Left renal pelvis (tissue), 4 donors: Measurements from ENCODE around the gene SPECC1. TPM values are rescaled to one million over a fixed set of nuclear protein-coding genes. Genes with fewer than 3 reads are reported as not detected.
"Not testable (repeated sequence)": the region's sequence is repeated elsewhere in the genome, so short reads cannot be mapped to it uniquely, and the experiment has no call there.

Source experiments
- DNase-seq, 4 donors: peaks; one replicate each; pipeline ENCODE4 v3.0.0-alpha.2; 2013; ENCODE audit warnings: low read depth in 4 of 4, low spot score in 3 of 4
- polyA plus RNA-seq, 4 donors: library from polyadenylated mRNA; unstranded; fragments of 120-200 nt; gene quantifications; one replicate each; pipeline ENCODE4 v1.2.1, GENCODE V29; 2013; ENCODE audit not compliant: insufficient read length in 4 of 4

Gene SPECC1, protein sequence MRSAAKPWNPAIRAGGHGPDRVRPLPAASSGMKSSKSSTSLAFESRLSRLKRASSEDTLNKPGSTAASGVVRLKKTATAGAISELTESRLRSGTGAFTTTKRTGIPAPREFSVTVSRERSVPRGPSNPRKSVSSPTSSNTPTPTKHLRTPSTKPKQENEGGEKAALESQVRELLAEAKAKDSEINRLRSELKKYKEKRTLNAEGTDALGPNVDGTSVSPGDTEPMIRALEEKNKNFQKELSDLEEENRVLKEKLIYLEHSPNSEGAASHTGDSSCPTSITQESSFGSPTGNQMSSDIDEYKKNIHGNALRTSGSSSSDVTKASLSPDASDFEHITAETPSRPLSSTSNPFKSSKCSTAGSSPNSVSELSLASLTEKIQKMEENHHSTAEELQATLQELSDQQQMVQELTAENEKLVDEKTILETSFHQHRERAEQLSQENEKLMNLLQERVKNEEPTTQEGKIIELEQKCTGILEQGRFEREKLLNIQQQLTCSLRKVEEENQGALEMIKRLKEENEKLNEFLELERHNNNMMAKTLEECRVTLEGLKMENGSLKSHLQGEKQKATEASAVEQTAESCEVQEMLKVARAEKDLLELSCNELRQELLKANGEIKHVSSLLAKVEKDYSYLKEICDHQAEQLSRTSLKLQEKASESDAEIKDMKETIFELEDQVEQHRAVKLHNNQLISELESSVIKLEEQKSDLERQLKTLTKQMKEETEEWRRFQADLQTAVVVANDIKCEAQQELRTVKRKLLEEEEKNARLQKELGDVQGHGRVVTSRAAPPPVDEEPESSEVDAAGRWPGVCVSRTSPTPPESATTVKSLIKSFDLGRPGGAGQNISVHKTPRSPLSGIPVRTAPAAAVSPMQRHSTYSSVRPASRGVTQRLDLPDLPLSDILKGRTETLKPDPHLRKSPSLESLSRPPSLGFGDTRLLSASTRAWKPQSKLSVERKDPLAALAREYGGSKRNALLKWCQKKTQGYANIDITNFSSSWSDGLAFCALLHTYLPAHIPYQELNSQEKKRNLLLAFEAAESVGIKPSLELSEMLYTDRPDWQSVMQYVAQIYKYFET
- polyA plus RNA-seq: 10 to 100 TPM; 12.4 to 24.0 (median 16.9) TPM

DNA sequence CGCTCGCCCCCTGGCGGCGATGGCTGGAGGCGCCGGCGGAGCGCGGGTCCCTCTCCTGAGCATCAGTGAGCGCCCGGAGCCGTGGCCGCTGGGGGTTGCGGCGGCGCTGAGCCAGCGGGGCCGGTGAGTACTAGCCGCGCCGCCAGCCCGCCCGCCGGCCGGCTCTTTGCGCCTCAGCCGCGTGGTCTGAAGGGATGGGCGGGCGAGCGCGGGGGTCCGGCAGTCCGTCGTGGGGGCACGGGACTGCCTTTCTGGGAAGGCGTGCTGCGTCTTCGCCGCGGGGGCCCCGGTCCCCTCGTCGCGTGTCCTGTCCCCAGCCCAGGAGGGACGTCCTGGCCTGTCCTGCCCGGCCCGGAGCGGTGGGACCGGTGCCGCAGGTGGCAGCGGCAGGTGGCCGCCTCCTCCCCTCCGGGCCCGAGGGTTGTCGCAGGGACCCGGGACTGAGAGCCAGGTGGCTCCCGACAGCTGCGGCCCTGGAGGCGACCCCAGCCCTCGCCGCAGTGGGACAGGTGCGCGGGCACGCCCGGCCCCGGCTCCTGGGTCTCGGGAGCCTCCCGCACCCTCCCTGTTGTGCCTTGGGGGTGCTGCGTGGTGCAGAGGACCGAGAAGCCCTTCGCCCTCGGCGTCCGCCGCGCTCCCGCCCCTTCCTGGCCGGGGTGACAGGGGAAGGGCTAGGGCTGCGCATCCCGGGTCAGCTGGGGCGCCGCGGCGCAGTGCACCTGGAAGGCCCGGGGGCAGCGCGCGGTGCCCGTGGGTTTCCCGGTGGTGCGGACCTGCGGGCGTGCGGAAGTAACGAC is at the start of gene SPECC1:
SPECC1 (plus strand) TSS at position 58 of the 797 bp plus-strand sequence. CDS start 87,293 bp downstream, outside the sequence.
- peak in 3 of 4 donors; percentile 48 to 65 (median 56) for DNase-seq

DNA sequence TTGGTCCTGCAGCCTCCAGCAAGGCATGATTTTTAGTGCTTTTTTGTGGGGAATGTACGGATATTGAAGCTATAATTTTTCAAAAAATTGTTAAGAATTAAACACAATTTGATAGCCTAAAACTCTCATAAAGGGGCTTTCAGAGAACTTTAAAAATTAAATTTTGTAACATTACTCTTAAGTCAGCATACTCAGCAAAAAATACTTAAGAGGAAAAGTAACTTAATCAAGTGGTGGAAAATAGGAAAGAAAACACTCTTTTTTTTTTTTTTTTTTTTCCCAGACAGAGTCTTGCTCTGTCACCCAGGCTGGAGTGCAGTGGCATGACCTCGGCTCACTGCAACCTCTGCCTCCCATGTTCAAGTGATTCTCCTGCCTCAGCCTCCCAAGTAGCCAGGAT is 46.2 kb upstream of the SPECC1 start:
- DNase-seq: not testable (repeated sequence)

DNA sequence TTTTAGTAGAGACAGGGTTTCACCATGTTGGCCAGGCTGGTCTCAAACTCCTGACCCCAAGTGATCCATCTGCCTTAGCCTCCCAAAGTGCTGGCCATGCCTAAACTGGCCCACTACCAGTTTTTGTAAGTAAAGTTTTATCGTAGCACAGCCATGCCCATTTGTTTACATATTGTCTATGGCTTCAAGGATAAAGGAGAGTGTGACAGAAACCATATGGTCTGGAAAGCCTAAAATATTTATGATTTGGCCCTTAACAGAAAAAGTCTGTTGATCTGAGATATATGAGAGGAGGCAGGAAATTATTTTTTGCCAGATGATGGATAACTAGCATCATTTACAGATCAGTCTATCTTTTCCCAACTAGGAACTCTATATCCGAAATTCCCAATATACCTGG is 36.0 kb upstream of the SPECC1 start:
- DNase-seq: no peak

DNA sequence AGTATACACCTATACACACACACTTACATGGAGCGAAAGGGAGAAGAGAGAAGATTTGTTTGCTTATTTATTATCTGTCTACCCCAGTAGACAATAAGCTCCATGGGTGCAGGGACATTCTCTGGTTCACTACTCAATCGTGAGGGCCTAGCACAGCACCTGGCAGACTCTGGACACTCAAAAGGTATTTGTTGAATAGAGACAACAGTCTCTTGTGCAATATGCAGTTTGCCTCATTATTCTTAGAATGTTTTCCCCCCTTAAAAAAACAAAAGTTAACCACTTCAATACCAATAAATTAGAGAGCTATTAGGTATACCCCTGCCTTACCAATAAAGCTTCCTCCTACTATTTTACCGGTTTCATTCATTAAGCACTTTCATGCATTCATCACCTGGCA is 33.6 kb upstream of the SPECC1 start:
- no peak for DNase-seq

DNA sequence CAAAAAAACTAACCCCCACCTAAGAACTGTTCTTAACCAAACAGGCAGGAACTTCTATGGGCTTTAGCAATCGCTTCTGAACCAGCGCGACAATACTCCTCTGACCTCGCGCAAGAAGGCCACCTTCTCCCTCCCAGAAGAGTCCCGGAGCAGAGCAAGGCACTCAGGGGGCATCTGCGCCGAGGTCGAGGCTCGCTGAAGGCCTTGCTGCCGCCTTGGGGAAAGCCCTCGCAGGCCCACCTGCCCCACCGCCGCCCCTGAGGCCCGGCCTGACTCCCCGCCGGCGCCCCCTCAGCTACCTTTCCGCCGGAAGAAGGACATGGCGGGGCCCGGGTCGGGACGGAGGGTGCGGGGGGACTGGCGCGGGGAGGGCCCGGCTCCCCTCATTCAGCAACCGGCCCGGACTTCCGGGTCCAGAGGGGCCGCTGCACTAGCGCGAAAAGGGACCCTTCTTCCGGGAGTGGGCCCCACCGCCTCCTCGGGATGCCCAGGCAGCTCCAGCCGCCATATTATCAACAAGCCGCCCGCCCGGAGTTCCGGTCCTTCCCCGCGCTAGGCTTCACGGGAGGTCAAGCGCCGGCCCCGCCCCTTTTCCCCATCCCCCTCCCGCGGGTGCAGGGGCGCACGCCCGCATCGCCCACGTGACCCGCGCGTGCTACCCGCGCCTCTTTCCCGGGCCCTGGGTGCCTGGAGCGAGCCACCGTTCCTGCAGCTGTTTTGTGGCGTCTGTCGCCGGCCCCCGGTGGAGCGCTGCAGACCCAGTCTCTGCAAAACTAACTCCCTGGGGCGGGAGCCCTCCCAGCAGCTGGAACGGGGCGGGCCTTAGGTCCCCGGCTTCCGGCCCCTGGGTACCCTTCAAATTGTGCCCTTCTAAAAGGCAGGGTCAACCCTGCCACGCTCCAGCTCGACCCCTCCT is 31.6 kb upstream of the SPECC1 start, which contains the start of gene AKAP10:
AKAP10 (minus strand) TSS at position 536 of the 916 bp plus-strand sequence; CDS start at position 387, 149 bp downstream.
- DNase-seq: peak; percentile 74 to 82 (median 79)

DNA sequence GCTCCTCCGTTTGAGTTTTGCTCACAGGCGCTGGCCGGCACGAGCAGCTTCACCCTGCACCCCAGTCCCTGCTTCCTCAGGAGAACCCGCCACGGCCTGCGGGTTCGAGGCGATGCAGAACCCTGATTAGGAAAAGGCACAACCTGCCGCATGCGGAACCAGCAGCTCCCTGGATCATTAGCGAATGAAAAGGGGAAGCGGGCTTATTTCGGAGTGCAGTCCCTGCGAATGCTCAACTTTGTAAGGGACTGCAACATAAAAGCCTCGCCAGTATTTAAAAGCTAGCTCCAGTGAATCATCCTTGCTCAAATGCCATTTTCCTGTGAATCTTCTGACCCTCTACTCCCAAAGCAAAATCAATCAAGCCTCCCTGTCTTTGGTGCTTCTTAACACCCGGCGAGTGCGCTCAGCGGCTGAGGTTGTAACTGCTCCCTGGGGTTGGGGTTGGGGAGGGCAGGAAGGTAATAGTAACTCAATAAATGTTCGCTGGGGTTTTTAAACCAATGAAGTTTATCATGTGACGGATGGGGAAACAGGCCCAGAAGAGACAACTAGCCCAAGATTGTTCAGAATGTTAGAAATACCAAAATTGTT is 30.9 kb upstream of the SPECC1 start:
- DNase-seq: peak in 1 of 4 donors; percentile 23

DNA sequence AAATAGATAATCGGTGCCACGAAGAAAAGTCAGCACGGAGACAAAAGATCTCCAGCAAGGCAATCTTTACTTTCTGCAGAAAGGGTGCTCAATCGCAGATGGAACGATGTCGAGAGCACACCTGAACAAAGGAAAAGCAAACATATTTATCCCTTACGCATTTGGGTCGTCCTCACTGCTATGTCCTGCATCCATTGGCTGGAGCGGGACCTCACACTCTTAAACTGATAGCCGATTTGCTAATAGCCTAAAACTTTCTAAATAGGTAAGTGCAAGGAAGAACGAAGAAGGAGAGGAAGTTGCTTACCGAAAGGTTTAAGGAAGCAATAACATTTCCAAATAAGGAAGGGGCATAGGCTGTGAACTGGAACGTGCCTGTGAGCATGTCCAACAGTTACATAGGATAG is 30.4 kb upstream of the SPECC1 start:
- DNase-seq: no peak

DNA sequence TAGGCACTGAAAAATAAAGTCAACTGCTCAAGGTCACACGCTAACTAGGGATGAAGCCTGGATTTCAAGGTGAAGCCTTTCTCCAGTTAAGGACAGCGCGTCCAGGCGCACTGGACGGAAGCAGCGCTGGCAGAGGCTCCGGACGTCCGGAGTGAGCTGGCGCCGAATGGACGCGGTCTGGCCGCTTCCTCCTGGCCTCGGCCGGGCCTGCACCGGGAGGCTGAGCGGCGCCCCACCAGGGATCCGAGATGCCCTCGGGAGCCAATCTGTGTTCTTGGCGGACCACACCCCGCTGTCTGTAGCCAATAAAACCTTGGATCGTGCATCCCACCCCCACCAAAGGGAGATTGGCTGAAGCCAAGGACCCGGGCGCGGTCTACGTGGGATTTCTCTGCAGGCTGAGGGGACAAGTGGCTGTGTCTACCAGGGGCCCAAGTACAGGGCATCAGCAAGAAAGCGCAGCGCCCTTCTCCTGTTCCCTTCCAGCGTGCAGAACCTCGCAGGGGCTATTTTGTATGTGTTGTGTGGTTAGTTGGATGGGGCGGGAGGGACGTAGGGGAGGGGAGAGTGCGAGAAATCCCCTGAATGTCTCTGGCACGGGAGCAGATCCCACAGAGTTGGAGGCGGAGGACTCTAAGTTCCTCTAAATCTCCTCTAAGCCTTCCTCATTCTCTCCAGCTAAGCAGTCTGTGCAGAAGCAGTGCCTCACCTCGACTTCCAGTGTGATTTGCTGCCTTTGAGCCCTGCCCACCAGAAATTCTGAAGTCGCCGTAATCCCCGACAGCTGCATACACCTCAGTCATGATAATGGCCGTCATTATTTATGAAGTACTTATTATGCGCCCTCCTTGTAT is 29.0 kb upstream of the SPECC1 start:
- no peak for DNase-seq

DNA sequence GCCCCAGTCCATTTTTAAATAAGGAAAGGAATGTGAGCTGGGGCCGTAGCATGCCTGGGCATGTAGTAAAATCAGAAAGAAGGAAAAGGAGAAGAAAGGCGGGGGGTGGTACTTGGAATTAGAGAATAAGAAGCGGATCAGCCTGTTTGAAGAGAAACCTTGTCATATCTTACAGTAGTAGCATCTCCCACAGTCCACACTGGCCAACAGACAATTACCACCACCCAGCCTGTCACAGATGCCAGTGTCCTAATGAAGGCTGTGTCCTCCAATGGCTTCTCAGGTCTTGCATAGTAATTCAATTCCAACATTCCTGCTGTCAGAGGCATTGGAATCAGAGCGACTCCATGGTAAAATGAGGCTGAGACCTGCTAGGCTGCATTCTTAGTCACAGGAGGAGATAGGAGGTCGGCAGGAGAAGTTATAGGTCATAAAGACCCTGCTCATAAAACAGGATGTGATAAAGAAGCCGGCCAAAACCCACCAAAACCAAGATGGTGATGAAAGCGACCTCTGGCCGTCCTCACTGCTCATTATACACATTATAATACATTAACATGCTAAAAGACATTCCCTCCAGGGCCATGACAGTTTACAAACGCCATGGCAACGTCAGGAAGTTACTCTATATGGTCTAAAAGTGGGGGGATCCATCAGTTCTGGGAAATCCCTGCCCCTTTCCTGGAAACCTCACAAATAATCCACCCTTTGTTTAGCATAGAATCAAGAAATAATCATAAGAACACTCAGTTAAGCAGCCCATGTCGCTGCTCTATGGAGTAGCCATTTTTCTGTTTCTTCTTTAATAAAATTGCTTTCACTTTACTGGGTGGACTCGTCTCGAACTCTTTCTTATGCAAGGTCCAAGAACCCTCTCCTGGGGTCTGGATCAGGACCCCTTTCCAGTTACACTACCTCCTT is 22.0 kb upstream of the SPECC1 start:
- DNase-seq: no peak

DNA sequence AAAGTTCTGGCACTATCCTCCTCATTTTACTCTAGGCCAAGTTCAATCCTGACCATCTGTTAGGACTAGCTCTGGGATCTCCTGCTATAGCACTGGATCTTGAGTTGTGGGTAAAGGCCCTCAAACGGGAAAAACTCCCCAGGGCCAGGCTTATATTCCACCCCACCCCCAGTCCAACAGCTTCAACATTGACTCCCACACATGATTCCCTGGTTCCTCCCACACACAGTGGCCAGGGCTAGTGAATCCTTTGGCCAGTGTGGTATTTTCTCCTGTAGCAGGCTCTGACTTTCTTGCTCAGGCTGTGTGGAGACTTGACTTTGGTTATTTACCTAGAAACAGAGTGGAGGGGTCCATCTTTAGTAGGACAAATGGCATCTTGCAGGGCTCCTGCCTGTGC is 21.3 kb upstream of the SPECC1 start:
- DNase-seq: no peak

DNA sequence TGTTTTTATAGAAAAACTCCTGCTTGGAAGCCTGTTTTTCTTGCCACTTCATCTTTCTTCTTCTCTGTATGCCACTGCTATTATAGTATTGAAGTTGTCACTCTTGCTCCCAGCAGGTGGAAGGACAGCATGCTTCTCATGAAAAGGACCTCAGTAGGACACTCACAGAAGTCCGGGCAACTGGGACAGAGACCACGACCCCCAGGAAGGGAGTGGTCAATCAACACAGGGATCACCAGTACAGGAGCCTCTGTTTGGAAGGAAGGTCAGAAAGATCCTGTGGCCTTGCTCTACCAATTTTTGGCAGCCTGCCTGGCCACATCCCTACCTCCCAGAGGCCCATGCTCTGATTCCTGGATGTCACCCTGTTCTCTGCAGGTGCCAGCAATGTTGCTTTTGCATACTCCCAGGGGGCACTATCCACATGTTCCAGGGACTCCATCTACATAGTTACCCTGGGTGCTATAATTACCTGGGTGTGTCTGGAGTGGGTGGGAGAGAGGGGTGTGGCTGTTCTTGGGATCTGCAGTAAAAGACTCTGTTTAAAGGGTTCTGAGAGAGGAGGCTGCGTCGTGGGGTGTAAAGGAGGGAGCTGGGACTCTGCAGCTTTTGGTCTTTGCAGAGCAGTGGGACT is 17.8 kb upstream of the SPECC1 start:
- no peak for DNase-seq

DNA sequence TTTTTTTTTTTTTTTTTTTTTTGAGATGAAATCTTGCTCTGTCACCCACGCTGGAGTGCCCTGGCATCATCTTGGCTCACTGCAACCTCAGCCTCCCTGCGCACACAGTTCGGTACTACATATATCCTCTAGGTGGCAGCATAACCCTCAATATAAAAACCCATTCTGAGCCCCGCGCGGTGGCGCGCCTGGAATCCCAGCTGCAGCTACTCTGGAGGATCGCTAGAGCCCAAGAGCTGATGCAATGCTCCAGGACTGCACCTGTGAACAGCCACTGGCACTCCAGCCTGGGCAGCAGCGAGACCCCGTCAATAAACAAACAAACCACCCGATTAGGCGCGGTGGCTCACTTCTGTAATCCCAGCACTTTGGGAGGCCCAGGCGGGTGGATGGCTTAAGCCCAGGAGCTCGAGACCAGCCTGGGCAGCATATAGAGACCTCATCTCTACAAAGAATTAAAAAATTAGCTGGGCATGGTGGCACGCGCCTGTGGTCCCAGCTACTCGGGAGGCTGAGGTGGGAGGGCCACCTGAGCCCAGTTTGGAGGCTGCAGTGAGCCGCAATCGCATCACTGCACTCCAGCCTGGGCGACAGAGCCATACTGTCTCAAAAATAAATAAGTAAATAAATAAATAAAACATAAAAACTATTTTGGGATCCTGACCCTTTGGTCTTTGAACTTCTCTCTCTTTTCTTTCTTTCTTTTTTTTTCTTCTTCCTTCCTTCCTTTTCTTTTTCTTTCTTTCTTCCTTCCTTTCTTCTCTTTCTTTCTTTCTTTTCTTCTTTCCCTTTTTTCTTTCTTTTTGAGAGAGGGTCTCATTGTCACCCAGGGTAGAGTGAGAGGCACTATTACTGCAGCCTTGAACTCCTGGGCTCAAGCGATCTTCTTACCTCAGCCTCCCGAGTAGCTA is 16.1 kb upstream of the SPECC1 start:
- DNase-seq: peak in 3 of 4 donors; percentile 71 to 84 (median 76)

DNA sequence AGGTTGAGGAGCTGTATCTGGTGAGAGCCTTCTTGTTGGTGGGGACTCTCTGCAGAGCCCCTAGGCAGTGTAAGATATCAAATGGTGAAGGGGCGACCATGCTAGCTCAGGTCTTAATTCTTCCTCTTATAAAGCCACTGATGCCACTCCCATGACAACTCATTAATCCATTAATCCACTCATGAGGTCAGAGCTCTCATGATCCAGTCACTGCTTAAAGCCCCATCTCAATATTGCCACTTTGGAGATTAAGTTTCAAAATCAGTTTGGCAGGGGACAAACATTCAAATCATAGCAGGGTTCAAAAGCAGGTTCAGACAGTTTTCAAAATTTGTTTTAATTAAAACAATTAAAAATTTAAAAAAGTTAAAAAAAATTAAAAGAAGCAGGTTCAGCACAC is 13.1 kb upstream of the SPECC1 start:
- no peak for DNase-seq

DNA sequence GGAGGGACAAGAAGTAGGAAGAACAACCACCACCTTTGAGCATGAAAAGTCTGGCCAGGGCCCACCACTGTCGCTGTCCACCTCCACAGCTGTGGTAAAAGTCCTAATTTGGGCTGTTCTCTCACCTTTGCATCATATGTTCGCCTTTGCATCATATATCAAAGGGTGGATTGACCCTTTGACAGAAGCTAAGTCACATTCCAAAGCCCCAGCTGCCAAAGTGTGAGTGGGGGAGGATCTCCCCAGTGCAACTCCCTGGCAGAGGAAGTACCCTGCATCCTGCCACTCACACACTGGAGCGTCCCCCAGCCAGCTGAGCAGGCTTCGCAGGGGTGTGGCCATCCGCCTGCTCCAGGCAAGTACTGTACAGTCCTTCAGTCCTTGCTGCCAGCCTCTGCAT is 12.7 kb upstream of the SPECC1 start:
- DNase-seq: no peak
